ENCODE measurements around the gene NAB2.
"Not testable (repeated sequence)": the region's sequence is repeated elsewhere in the genome, so short reads cannot be mapped to it uniquely, and the experiment has no call there.

NAB2 gene

GRCh38 chr12:57088354-57089270 lies at the start of gene NAB2:
Gene NAB2 (plus strand): TSS chr12:57089114. CDS start chr12:57089272, 158 bp downstream.
- peak; percentile 86 to 91 for DNase-seq (ENCODE audit: low read depth in 2 of 2, low spot score in 1 of 2)

GRCh38 chr12:57040211-57040610 lies 48.7 kb upstream of the NAB2 start:
- no peak for DNase-seq (ENCODE audit: low read depth in 2 of 2, low spot score in 1 of 2)

GRCh38 chr12:57040750-57041149 lies 48.2 kb upstream of the NAB2 start:
- no peak for DNase-seq (ENCODE audit: low read depth in 2 of 2, low spot score in 1 of 2)

- DNase-seq (ENCODE audit: low read depth in 2 of 2, low spot score in 1 of 2), result no peak
Measured at GRCh38 chr12:57042695-57043094, 46.2 kb upstream of the NAB2 start.

- DNase-seq (ENCODE audit: low read depth in 2 of 2, low spot score in 1 of 2), result no peak
Measured at GRCh38 chr12:57044468-57044867, 44.4 kb upstream of the NAB2 start.

- DNase-seq (ENCODE audit: low read depth in 2 of 2, low spot score in 1 of 2), result no peak
Measured at GRCh38 chr12:57044889-57045288, 44.0 kb upstream of the NAB2 start.

GRCh38 chr12:57046086-57046791 lies 42.7 kb upstream of the NAB2 start:
- no peak for DNase-seq (ENCODE audit: low read depth in 2 of 2, low spot score in 1 of 2)

GRCh38 chr12:57046947-57047890 lies 41.7 kb upstream of the NAB2 start:
- DNase-seq (ENCODE audit: low read depth in 2 of 2, low spot score in 1 of 2), result no peak

GRCh38 chr12:57047981-57048380 lies 40.9 kb upstream of the NAB2 start:
- DNase-seq (ENCODE audit: low read depth in 2 of 2, low spot score in 1 of 2), result no peak

GRCh38 chr12:57048423-57049118 lies 40.3 kb upstream of the NAB2 start:
- DNase-seq (ENCODE audit: low read depth in 2 of 2, low spot score in 1 of 2), result no peak

GRCh38 chr12:57049119-57049446 lies 39.8 kb upstream of the NAB2 start:
- no peak for DNase-seq (ENCODE audit: low read depth in 2 of 2, low spot score in 1 of 2)

GRCh38 chr12:57049890-57050289 lies 39.0 kb upstream of the NAB2 start, which contains the start of gene MYO1A:
Gene MYO1A (minus strand): TSS chr12:57050129. CDS start chr12:57048323, 1,806 bp downstream.
- no peak for DNase-seq (ENCODE audit: low read depth in 2 of 2, low spot score in 1 of 2)

GRCh38 chr12:57051011-57051410 lies 37.9 kb upstream of the NAB2 start:
- no peak for DNase-seq (ENCODE audit: low read depth in 2 of 2, low spot score in 1 of 2)

GRCh38 chr12:57053146-57053545 lies 35.8 kb upstream of the NAB2 start:
- DNase-seq (ENCODE audit: low read depth in 2 of 2, low spot score in 1 of 2), result not testable (repeated sequence)

- not testable (repeated sequence) for DNase-seq (ENCODE audit: low read depth in 2 of 2, low spot score in 1 of 2)
Measured at GRCh38 chr12:57053901-57054300, 35.0 kb upstream of the NAB2 start.

GRCh38 chr12:57055824-57056223 lies 33.1 kb upstream of the NAB2 start:
- no peak for DNase-seq (ENCODE audit: low read depth in 2 of 2, low spot score in 1 of 2)

- DNase-seq (ENCODE audit: low read depth in 2 of 2, low spot score in 1 of 2), result no peak
Measured at GRCh38 chr12:57057067-57057751, 31.7 kb upstream of the NAB2 start.

- no peak for DNase-seq (ENCODE audit: low read depth in 2 of 2, low spot score in 1 of 2)
Measured at GRCh38 chr12:57058454-57058853, 30.5 kb upstream of the NAB2 start.

- DNase-seq (ENCODE audit: low read depth in 2 of 2, low spot score in 1 of 2), result no peak
Measured at GRCh38 chr12:57063991-57064685, 24.8 kb upstream of the NAB2 start.
